Skeletal muscle tissue (tissue), 4 donors: Measurements from ENCODE around the gene KCNMB1. TPM values are rescaled to one million over a fixed set of nuclear protein-coding genes. Genes with fewer than 3 reads are reported as not detected.

Source experiments
- H3K27ac ChIP-seq: one replicate; pipeline ENCODE4 v1.7.0; 2013; ENCODE audit warnings: mild to moderate bottlenecking, low read depth, low read length, inconsistent platforms
- H3K27me3 ChIP-seq, 3 donors: one replicate each; pipeline ENCODE4 v1.7.0; 2013; ENCODE audit warnings: low read length in 3 of 3; ENCODE audit not compliant: control insufficient read depth in 3 of 3, insufficient read depth in 3 of 3
- H3K36me3 ChIP-seq, 3 donors: one replicate each; pipeline ENCODE4 v1.7.0; 2013; ENCODE audit warnings: low read length in 3 of 3; ENCODE audit not compliant: control insufficient read depth in 3 of 3, insufficient read depth in 3 of 3
- H3K4me1 ChIP-seq, 3 donors: one replicate each; pipeline ENCODE4 v1.7.0; 2013; ENCODE audit warnings: low read length in 3 of 3, mild to moderate bottlenecking in 3 of 3; ENCODE audit not compliant: control insufficient read depth in 3 of 3, insufficient read depth in 3 of 3
- H3K4me3 ChIP-seq, 3 donors: one replicate each; pipeline ENCODE4 v1.7.0; 2013; ENCODE audit warnings: low read length in 3 of 3
- H3K9ac ChIP-seq, 3 donors: one replicate each; pipeline ENCODE4 v1.7.0; 2013; ENCODE audit warnings: low read length in 3 of 3, mild to moderate bottlenecking in 3 of 3, moderate library complexity in 2 of 3, low read depth in 1 of 3
- H3K9me3 ChIP-seq, 3 donors: one replicate each; pipeline ENCODE4 v1.7.0; 2013; ENCODE audit warnings: low read length in 3 of 3; ENCODE audit not compliant: control insufficient read depth in 3 of 3
- total RNA-seq: library from RNA; depleted of rRNA; stranded (reverse); fragments of >200 nt; gene quantifications from one replicate; pipeline ENCODE4 v1.2.3, GENCODE V29; 2014
- donor health status: Osteomylitis.

KCNMB1 gene
- total RNA-seq, 1 donor from 2014 or later: under 0.01 TPM

DNA sequence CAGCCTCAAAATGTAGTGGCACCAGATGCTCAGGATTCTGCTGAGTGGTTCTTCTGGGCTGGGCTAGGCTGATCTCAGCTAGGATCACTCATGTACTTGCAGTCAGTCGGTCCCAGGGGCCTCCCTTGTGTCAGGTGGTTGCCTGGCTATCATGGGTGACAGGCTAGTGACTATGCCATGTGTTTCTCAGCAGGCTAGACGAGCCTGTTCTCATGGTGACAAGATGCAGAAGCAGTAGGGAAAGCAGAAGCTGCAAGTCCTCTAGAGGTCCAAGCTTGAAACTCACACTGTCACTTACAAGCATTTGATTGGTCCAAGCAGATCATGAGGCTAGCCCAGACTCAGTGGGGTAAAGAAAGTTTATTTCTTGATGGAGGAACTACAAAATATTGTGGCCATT, 15.2 kb upstream of the KCNMB1 start:
- Histone ChIP-seq H3K9me3 (peaks cover 0 to 4% (median 0%) of the 10 kb centered on the region in 3 donors), H3K4me1 (peaks cover 8 to 10% (median 9%) of the 10 kb centered on the region in 3 donors), H3K4me3 (no peak overlapping the region), H3K36me3 (no peaks in the 10 kb centered on the region), H3K27ac (no peak overlapping the region), H3K27me3 (peaks cover 0 to 24% (median 21%) of the 10 kb centered on the region in 3 donors), H3K9ac (no peak overlapping the region)

GRCh38 chr5:170403675-170404074, 14.5 kb upstream of the KCNMB1 start:
- H3K27ac ChIP-seq: no peak overlapping the region
- H3K4me3 ChIP-seq: no peak overlapping the region
- H3K9ac ChIP-seq: no peak overlapping the region
- peaks cover 0 to 21% (median 17%) of the 10 kb centered on the region in 3 donors for H3K27me3 ChIP-seq
- no peaks in the 10 kb centered on the region for H3K36me3 ChIP-seq
- H3K4me1 ChIP-seq: peaks cover 4 to 8% (median 6%) of the 10 kb centered on the region in 3 donors
- H3K9me3 ChIP-seq: peaks cover 0 to 4% (median 0%) of the 10 kb centered on the region in 3 donors

- H3K4me1 ChIP-seq: peaks cover 0 to under 1% (median 0%) of the 10 kb centered on the region in 3 donors
- H3K27ac ChIP-seq: no peak overlapping the region
- no peak overlapping the region for H3K4me3 ChIP-seq
- no peaks in the 10 kb centered on the region for H3K36me3 ChIP-seq
- no peak overlapping the region for H3K9ac ChIP-seq
- peaks cover 0 to 21% (median 17%) of the 10 kb centered on the region in 3 donors for H3K27me3 ChIP-seq
- peaks cover 0 to 4% (median 0%) of the 10 kb centered on the region in 3 donors for H3K9me3 ChIP-seq
Observed at GRCh38 chr5:170402508-170402907, 13.3 kb upstream of the KCNMB1 start.

DNA sequence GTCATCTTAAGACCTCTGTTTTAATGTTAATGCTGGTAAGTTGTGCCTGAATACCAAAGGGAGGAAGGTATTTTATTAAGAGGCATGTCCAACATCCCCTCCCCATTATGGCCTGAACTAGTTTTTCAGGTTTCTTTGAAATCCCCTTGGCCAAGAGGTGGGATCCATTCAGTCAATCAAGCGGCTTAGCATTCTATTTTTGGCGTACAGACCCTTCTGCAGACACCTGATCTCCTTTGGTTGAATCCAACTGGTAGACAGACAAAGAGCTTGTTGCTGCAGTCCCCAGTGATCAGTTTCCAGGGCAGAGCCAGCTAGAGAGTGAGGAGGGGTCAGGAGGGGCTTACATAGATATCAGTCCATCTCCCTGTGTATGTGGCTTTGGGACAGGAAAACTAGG, 7.9 kb upstream of the KCNMB1 start:
- Histone ChIP-seq H3K4me3 (no peak overlapping the region), H3K9ac (no peak overlapping the region), H3K27ac (no peak overlapping the region), H3K9me3 (peaks cover 0 to 2% (median 0%) of the 10 kb centered on the region in 3 donors), H3K27me3 (peaks cover 0 to 10% (median 7%) of the 10 kb centered on the region in 3 donors), H3K4me1 (no peaks in the 10 kb centered on the region), H3K36me3 (no peaks in the 10 kb centered on the region)

GRCh38 chr5:170393958-170394357, 4.8 kb upstream of the KCNMB1 start:
- H3K36me3 ChIP-seq: no peaks in the 10 kb centered on the region
- no peak overlapping the region for H3K9ac ChIP-seq
- peaks cover 0 to 2% (median 0%) of the 10 kb centered on the region in 3 donors for H3K9me3 ChIP-seq
- peaks cover 0 to 6% (median 3%) of the 10 kb centered on the region in 3 donors for H3K4me1 ChIP-seq
- H3K27ac ChIP-seq: no peak overlapping the region
- peaks cover 4 to 24% (median 21%) of the 10 kb centered on the region in 3 donors for H3K27me3 ChIP-seq
- H3K4me3 ChIP-seq: no peak overlapping the region

DNA sequence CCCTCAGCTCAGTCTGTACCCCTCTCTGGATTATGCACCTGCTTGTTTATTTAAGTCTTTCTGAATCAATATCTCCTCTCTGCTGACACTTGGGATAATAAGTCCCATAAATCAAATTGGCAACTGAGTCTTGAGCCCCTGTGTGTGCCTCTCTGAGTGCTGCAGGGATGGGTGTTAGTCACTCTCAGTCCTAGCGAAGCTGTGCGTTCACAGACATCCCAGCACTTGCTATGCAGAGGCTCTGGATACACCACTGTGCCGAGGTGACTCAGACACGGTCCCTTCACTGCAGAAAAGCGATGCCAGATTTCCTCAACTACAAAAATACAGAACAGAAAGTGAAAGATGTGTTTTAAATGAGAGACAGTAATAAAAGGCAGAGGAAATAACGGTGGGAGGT, 4.1 kb upstream of the KCNMB1 start:
- Histone ChIP-seq H3K4me3 (no peak overlapping the region), H3K27me3 (peaks cover 4 to 24% (median 21%) of the 10 kb centered on the region in 3 donors), H3K36me3 (no peaks in the 10 kb centered on the region), H3K27ac (no peak overlapping the region), H3K9ac (no peak overlapping the region), H3K9me3 (peaks cover 0 to 2% (median 0%) of the 10 kb centered on the region in 3 donors), H3K4me1 (peaks cover 0 to 8% (median 3%) of the 10 kb centered on the region in 3 donors)

DNA sequence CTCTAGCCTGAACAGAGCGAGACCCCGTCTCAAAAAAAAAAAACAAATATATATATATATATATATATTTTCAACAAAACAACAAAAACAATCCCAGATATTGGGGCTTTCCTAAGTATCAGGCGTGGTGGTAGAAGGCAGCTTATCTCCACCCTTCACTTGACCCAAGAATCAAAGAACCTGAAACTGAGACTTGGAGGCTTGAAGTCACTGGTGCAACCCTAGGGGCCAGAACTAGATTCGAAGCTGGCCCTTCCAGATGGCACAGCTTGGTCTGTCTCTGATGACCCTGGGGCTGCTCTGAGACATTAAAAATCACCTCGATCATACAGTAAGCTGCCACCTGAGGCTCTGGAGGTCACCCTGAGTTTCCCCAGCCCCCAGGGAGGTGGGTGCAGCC, 1.3 kb upstream of the KCNMB1 start:
- H3K27me3 ChIP-seq: peaks cover 4 to 18% (median 17%) of the 10 kb centered on the region in 3 donors
- peaks cover 0 to 8% (median 3%) of the 10 kb centered on the region in 3 donors for H3K4me1 ChIP-seq
- H3K4me3 ChIP-seq: no peak overlapping the region
- H3K9ac ChIP-seq: no peak overlapping the region
- peaks cover 0 to 2% (median 0%) of the 10 kb centered on the region in 3 donors for H3K9me3 ChIP-seq
- no peaks in the 10 kb centered on the region for H3K36me3 ChIP-seq
- no peak overlapping the region for H3K27ac ChIP-seq

DNA sequence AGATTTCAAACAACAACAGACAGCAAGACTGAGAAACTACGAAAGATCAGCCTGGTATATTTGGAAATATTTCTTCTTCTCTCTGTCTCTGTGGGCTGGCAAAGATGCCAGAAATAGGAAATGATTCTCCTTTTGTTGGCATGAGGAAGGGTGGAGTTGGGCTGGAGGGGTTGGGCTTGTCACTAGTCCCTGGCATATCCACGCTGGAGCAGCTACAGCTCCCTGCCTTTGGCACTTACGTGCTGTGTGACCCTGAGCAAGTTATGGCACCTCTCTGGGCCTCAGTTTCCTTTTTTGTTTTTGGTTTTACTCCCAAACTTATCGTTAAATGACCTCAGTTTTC, 354 bp upstream of the KCNMB1 start:
- Histone ChIP-seq H3K27ac (no peak overlapping the region), H3K36me3 (no peaks in the 10 kb centered on the region), H3K27me3 (peaks cover 4 to 16% (median 15%) of the 10 kb centered on the region in 3 donors), H3K9me3 (no peaks in the 10 kb centered on the region), H3K4me3 (peak overlapping the region in 2 of 3 donors; percentile 6 to 52), H3K4me1 (peaks cover 0 to 8% (median 3%) of the 10 kb centered on the region in 3 donors), H3K9ac (peak overlapping the region in 2 of 3 donors; percentile 8 to 36)

DNA sequence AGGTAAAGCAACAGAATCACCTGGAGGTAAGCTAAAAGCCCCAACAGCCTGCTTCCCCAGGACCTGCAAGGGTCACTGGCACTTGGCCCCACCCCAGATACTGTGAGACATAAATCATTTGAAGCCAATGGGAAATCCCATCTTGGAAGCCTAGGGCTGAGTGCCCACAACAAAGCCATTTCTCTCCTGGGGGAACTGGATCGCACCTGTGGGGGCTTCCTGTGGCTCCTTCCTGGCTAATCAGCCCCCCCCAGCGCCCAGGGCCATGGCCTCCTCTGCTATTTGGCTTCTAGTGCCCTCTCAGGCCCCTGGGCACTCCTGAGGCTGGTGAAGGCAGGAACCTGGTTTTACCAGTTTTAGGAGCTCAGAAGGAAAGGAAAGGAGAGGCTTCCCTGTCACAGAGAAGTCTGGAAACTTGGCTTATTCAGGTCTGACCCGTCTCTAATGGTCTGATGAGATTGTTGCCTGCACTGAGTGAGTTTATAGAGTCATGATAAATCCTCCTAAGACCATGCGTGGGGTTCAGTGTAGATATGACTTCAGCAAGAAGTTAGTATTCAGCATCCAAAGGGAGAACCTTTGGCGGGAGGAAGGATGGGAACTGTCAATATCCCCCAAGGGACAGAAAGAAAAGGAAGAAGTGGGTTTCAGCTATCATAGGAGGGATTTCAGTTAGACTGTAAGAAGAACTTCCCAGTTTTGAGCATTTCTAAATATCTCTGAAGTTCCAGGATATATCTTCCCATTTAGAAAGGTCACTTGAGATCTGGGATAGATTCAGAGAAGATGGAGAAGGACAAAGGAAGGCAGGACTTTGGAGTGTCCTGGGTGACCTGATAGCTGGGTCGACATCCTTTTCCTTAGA, 1.2 kb downstream of the KCNMB1 start:
- Histone ChIP-seq H3K4me3 (peak overlapping the region in 1 of 3 donors; percentile 38), H3K4me1 (peaks cover 0 to 8% (median 3%) of the 10 kb centered on the region in 3 donors), H3K27me3 (peaks cover 4 to 21% (median 13%) of the 10 kb centered on the region in 3 donors), H3K36me3 (no peaks in the 10 kb centered on the region), H3K27ac (no peak overlapping the region), H3K9me3 (no peaks in the 10 kb centered on the region), H3K9ac (no peak overlapping the region)

DNA sequence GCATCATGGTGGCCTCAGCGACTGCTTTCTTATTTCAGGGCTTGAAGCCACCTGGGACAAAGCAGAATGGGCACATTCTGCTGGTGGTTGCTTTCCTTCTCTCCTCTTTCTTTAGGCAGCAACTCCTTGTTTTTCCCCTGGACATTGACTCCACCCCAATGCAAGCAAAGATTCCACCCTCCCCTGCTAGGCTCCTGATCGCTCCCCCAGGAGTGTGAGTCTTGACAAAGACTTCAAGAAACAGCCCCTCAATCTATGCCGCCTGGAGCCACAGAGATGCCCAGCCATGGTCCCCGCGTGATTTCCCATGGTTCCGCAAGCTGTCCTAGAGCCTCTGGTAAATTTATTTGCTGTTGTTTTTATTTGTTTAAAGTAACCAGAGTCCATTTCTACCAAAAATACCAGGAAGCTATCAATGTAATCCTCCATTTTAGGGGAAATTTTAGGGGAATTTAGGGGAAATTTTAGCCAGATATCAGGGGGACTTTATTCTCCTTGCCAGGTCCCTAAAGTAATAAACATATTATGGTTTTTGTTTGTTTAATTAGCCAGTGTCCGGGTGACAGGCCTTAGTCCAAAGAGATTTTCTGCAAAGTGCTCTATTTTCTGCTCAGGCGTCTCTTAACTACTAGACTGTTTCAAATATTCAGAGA, 2.3 kb downstream of the KCNMB1 start:
- H3K4me1 ChIP-seq: peaks cover 0 to 8% (median 3%) of the 10 kb centered on the region in 3 donors
- no peak overlapping the region for H3K9ac ChIP-seq
- no peak overlapping the region for H3K27ac ChIP-seq
- no peaks in the 10 kb centered on the region for H3K9me3 ChIP-seq
- H3K36me3 ChIP-seq: no peaks in the 10 kb centered on the region
- H3K27me3 ChIP-seq: peaks cover 4 to 21% (median 11%) of the 10 kb centered on the region in 3 donors
- no peak overlapping the region for H3K4me3 ChIP-seq
